GM21447 (cell line): Measurements from ENCODE around the gene GNB5.
A peak's percentile ranks its signal among the peaks of the same experiment; 100 is the strongest.

Experiments used
- ATAC-seq: cut with Tn5 transposase; IDR thresholded peaks from one replicate; pipeline ENCODE4 v1.9.1; 2021; ENCODE audit not compliant: unreplicated experiment

Gene GNB5

GRCh38 chr15:52207191-52207590, 16.0 kb upstream of the GNB5 start:
- no peak for ATAC-seq

DNA sequence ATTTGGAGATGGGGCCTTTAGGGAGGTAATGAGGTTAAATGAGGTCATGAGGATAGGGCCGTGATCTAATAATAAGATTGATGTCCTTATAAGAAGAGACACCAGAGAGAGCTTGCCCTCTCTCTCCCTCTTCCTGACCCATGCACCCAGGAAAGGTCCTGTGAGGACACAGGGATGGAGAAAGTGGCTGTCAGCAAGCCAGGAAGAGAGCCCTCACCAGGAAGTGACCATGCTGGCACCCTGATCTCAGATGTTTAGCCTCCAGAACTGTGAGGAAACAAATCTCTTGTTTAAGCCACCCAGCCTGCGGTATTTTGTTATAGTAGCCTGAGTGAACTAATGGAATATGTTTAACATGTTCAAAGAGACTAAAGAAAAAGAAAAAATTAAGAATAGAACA, 15.3 kb upstream of the GNB5 start:
- ATAC-seq, result no peak

DNA sequence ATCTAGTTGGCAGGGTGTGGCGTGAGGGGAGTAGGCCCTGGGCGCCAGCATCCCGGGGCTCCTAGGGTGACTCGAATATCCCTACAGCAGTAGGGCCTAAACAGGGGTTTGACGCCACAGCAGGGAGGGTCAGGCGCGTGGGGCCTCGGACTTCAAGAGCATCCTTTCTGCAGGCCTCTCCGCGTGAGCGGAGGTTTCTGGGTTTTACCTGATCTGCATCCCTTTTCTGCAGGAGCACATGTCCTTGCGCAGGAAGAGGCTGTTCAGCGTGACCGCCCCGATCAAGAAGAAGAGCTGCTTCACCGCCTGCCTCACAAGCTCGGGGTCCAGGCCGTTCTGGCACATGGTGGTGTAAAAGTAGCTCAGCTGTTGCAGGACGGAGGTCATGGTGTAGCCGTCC, 13.5 kb upstream of the GNB5 start:
- no peak for ATAC-seq

GRCh38 chr15:52200831-52201365, 9.7 kb upstream of the GNB5 start:
- no peak for ATAC-seq

- no peak for ATAC-seq
Measured at GRCh38 chr15:52199271-52199670, 8.1 kb upstream of the GNB5 start.

GRCh38 chr15:52196891-52197290, 5.7 kb upstream of the GNB5 start:
- ATAC-seq, result no peak

DNA sequence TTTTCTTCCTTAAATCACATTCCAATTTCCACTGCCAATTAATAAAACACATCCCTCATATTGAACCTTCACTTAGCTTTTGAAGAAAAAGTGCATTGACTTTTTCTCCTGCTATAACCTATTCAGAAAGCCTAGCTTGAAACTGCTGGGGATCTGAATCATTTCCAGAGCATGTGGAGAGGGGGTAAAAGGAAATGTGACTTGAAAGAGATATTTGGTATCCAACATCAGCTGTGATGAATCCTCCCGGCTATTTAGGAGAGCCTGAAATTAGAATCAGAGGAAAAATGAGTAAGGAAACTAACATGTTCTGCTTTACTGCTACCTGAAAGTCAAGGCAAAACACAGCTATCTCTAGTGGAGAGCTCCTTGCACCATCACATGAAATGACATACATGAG, 2.6 kb upstream of the GNB5 start:
- no peak for ATAC-seq

DNA sequence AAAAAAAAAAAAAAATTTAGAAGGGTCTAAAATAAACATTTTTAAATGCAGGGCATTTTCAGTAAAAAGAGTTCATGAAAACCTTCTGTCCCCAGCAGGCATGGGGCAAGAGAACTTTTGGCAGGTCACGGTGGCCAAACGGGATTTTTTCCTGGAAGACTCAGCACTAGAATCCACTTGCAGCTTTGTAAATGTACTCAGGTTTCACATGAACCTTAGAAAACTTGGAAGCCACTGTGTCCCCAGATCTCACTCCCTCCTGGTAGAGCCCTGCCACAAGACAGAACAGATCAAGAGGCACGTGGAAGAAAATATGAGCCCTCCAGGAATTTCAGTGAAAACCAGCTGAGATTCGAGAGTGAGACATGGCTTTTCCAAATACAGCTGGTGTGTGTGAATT, 2.1 kb upstream of the GNB5 start:
- no peak for ATAC-seq

DNA sequence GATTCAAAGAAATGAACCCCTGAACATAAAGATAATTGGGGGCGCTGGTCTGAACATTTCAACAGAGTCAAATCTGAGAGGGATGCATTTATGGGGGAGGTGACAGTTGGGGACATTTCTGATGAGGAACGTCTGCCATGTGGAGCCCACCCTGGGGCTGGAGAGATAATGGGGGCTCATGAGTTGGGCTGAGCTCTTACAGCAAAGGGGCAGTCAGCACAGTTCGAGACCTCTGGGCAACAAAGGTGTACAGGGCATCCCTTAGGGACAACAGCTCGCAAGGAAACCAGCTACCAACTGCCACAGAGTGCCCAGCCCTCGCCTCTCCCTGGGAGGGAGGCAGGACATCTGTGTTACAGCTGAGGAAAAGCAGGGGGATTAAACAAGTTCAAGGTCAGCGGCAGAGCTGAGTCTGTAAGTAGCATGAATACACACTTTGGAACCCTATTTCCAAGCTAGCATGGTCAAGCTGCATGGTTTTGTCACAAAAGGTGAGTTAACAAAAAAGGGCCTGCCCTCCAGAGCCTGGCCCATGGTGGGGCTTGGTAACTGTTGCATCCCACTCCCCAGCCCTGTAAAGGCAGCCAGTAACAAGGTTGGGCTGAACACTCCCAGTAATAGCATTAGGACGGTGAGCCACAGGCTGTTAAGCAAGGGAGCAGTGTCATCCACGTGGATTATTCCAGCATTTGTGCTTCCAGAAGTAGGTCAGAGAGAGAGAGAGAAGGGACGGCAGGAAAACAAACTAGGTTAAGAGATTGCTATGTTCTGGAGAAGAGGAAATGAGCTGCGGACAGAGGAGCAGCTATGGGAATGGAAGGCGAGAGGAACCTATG, 4.3 kb downstream of the GNB5 start:
- no peak for ATAC-seq

GRCh38 chr15:52185151-52185561, 6.0 kb downstream of the GNB5 start:
- no peak for ATAC-seq

- ATAC-seq, result no peak
Measured at GRCh38 chr15:52184721-52185120, 6.5 kb downstream of the GNB5 start.

DNA sequence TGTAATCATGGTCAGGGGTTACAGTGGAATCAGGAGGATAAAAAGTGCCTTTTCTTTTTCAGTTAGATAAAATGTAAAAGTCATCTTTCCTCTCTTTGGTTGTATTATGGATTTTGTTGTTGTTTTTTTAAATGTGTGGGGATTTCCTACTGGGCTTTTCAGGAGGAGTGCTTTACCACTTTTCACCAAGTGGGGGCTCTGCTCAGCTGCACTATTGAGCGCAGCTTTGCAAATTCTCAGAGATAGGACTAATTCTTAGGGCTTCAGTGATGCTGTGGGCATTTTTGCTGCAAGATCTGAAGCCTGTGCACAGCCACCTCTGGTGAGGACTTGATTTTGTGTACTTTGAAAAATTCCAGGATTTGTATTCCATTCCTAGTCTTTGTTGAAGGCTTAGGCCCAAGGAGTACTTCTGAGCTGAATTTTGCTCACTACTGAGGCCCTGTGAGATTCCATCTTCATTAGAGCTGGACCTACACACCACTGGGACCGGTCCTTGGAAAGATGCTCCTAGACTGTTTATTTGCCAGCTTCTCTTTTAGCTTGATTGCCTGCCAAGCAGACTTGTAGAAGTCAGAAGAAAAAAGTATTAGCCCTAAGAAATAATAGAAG, 7.5 kb downstream of the GNB5 start:
- ATAC-seq, result no peak

DNA sequence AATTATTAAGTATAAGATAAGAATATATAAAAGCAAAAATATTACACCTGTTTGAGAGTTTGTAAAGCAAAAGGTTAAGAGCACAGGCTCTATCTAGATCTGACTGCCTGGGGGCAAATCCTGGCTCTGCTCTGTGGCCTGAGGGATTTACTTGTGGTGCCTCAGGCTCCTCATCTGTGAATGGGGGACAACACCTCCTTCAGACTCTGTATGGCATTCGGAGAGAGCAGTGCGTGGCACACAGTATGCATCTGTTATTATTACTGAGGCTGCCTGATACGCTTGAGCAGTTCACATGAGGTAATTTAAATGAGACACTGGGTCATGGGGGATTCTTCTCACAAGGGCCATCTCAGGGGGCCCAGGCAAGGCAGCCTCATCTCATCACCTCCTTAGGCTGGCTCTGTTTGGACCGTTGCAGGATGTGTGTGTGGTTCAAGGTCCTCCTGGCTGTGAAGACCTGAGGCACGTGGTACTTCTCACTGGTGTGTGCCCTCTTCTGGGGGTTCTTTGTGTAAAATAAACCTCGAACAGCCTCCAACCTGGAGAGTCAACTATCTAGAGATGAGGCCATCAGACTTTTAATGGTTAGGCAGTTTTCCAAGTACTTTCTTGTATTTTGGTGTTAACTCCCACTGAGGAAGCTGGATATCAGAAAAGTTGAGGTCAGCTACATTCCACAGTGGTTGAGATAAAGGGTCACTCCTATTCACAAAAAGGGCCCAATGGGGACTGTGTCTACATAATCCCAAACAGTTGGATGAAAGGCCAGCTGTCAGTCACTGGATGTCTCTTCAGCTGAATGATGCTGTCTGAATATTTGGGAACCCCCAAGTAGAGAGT, 9.0 kb downstream of the GNB5 start:
- ATAC-seq, result no peak

GRCh38 chr15:52180851-52181450, 10.2 kb downstream of the GNB5 start:
- no peak for ATAC-seq

GRCh38 chr15:52180196-52180835, 10.9 kb downstream of the GNB5 start:
- ATAC-seq, result peak; percentile 36

- ATAC-seq, result peak; percentile 74
Measured at GRCh38 chr15:52179278-52180195, 11.7 kb downstream of the GNB5 start.

DNA sequence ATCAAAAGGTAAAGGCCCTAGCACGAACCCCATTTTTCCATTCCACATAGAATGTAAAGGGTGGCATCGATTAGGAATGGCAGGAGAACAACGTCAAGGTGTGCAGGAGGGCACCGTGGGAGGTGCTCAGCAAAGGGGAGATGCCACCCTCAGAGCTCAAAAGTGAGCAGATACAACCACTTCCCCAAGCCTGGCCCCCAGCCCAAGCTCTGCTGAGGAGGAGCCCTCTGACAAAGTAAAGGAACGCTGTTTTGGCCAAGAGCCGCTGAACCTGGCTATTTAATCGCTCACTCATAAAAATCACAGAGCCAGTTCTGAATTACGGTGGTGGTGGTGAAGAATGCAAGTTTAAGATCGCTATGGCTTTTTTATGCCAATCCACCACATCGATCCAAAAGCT, 12.4 kb downstream of the GNB5 start:
- no peak for ATAC-seq

DNA sequence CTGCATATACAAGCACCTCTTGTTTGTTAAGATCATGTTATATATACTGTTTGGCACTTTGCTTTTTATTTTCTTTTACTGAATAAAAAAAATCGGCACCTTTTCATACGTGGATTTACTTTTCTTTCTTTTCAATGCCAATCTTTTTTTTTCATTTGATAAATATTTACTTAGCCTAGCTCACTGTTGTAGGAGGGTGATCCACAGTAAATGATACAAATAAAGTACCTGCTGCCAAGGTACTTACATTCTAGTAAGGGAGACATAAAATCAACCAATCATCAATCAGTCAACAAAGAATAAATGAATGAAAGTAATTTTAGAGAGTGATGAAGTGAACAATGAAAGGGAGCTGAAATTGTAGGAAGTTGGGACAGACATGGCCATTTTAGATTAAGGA, 18.3 kb downstream of the GNB5 start:
- no peak for ATAC-seq

GRCh38 chr15:52171807-52172206, 19.4 kb downstream of the GNB5 start:
- no peak for ATAC-seq

- ATAC-seq, result no peak
Measured at GRCh38 chr15:52171386-52171785, 19.8 kb downstream of the GNB5 start.
